Gastroesophageal sphincter (tissue), 3 donors: Measurements from ENCODE around the gene FADS3.
"Not testable (repeated sequence)": the region's sequence is repeated elsewhere in the genome, so short reads cannot be mapped to it uniquely, and the experiment has no call there.

ENCODE experiments used
- POLR2A ChIP-seq, 2 donors: fragments of 450-650 bp; IDR thresholded peaks; one replicate each; pipeline ENCODE4 v1.6.1; 2017; ENCODE audit warnings: antibody characterized with exemption in 2 of 2, mild to moderate bottlenecking in 2 of 2, moderate library complexity in 1 of 2
- POLR2AphosphoS5 ChIP-seq: sonication (generic); formaldehyde crosslinking; IDR thresholded peaks from one replicate; pipeline ENCODE4 v1.6.1; 2017; ENCODE audit warnings: antibody characterized with exemption
- TF ChIP-seq, protein P1 (sequence below), 4 experiments: fragments of 200-600 bp in 2 of 4; fragments of 450-650 bp in 2 of 4; sonication (generic) in 1 of 4; IDR thresholded peaks; one replicate each; pipeline ENCODE4 v1.5.1; 2017 to 2019; ENCODE audit warnings: antibody characterized with exemption in 4 of 4, mild to moderate bottlenecking in 2 of 4, moderate library complexity in 2 of 4

DNA sequence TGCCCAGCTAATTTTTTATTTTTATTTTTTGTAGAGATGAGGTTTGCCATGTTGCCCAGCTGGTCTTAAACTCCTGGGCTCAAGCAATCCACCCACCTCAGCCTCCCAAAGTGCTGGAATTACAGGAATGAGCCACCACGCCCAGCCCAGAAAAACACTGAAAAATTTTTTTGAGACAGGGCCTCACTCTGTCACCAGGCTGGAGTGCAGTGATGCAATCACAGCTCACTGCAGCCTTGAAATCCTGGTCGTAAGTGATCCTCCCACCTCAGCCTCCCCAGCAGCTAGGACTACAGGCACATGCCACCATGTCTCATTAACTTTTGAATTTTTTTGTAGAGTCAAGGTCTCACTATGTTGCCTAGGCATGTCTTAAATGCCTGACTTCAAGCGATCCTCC, 9.1 kb downstream of the FADS3 start:
- not testable (repeated sequence) for TF ChIP-seq POLR2A (IDR thresholded peaks at IDR 0.05); POLR2AphosphoS5
- TF ChIP-seq, protein P1, sequence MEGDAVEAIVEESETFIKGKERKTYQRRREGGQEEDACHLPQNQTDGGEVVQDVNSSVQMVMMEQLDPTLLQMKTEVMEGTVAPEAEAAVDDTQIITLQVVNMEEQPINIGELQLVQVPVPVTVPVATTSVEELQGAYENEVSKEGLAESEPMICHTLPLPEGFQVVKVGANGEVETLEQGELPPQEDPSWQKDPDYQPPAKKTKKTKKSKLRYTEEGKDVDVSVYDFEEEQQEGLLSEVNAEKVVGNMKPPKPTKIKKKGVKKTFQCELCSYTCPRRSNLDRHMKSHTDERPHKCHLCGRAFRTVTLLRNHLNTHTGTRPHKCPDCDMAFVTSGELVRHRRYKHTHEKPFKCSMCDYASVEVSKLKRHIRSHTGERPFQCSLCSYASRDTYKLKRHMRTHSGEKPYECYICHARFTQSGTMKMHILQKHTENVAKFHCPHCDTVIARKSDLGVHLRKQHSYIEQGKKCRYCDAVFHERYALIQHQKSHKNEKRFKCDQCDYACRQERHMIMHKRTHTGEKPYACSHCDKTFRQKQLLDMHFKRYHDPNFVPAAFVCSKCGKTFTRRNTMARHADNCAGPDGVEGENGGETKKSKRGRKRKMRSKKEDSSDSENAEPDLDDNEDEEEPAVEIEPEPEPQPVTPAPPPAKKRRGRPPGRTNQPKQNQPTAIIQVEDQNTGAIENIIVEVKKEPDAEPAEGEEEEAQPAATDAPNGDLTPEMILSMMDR (IDR thresholded peaks at IDR 0.05) = not testable (repeated sequence)
